NOMO-1 (cell line): ENCODE results near the gene KCNN1.

Experiments
- DNase-seq, 2 experiments: peaks; one replicate each; lab custom pipeline; 2025; ENCODE audit not compliant: unreplicated experiment in 2 of 2; lab: John Stamatoyannopoulos, UW

Gene KCNN1

DNA sequence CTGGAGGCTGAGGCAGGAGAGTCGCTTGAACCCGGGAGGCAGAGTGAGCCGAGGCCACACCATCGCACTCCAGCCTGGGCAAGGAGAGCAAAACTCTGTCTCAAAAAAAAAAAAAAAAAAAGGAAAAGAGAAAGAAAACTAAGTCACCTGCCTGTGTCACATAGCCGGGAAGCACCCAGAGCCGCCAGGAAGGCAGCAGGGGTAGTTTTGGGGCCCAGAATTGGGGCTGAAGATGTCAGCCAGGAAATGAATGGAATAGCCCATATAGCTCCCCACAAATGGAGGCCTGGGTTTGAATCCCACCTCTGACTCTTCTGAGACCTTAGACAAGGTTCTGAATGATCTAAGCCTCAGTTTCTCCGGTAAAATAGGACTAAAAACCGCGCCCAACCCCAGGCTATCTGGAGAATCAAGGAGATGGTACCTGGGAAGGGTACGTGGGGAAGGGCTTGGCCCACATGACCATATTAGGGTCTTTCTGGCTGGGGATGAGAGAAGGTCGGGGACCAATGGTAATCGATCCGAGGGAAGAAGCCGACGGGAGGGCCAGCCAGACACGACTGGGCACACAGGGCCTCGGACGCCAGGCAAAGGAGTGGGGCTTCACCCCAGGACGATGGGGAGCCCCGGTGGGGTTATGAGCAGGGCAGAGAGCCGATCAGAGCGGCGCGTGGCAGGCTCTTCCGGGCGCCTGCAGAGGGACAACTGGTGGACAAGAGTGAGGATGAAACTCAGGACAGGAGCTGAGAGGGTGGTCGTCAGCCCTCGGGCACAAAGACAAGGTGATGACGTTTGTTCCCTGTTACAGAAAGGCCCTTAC, 19.7 kb upstream of the KCNN1 start:
- peak in 1 of 2 experiments; percentile 53 for DNase-seq

DNA sequence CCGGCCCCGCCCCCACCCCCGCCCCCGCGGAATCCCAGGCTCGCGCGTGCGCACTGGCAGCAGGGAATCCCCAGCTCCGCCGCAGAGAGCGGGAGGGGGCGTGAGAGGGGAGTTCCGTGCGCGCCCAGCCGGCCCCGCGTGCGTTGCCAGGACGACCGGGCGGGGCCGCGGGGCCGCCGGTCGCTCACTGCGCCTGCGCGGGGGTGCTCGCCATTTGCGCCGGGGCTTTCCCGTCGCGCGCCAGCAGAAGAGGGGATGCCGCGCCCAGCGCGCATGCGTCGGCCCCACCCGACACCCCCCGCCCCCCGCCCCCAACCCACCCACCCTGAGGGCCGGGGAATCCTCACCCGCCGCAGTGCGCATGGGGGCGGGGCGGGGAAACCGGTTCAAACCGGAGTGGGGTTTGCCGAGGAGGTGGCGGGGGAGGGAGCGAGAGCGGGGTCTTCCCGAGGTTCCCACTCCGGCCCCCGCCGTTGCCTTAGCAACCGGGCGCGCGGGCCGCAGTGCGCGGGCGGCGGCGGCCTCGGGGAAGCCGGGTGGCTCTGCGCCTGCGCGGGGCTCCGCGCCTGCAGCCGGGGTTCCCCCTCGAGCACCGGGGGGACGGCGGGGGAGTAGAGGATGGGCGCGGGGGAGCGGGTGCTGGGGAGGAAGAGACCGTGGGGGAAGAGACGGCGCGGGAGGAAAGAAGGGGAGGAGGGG, 18.9 kb upstream of the KCNN1 start:
- DNase-seq: peak; percentile 93 to 97

DNA sequence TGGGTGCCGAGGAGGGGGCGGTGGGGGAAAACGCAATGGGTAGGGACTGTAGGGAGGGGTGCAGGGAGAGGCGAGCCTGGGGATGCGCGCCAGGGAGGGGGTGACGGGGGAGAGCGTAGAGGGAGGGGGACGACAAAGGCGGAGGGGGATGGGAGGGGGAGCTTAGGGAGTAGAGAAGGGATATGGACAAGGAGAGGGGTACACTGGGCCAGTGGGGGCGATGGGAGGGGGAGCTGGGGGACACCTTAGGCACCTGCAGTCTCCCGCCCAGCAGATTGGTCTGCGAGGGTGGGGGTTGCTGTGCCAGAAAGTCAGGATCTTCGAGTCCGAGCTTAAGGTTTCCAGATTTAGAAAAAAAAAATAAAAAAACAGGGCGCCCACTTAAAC, 18.4 kb upstream of the KCNN1 start:
- no peak for DNase-seq

DNA sequence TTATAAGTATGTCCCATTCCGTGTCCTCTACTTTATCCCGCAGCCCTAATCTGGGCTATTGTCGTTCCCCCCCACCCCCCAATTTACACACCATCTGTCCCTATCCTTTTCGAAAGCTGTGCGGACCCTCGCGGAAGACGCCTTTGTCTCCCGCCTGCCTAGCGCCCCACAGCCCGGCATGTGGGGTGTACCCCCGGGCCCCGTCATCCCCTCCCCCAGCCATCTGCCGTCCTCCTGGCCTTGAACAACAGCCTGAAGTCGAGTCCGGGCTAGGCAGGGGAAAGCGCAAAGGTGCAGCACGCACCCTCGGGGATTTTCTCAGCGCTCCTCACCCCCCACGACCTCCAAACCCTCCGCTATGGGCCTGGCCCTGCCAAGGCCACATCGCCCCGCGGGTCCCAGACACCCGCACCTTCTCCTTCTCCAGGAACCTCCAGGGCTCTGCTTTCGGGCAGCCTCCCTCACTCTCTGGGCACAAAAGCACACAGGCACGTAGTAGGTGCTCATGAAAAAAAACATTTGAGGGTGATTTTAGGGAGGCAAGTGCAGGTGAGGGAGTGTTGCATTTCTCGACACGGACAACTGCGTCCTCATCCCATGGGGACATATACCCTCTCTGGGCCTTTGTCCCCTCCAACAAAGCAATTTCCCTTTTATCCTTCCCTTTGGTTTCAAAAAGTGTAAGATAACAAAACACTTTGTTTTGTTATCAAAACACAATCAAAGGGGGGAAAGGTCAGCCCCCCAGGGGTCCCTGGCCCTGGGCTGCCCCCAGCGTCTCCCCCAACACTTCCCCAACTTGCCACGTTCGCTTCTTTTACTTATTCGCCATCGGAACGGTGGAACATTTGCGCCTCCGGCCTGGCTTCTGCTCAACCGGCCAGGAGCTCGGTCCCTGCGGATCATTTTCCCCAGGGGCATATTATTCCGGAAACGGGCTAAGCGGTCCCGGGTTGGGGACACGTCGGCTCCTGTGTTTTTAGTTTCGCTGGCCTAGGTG, 17.7 kb upstream of the KCNN1 start:
- no peak for DNase-seq

DNA sequence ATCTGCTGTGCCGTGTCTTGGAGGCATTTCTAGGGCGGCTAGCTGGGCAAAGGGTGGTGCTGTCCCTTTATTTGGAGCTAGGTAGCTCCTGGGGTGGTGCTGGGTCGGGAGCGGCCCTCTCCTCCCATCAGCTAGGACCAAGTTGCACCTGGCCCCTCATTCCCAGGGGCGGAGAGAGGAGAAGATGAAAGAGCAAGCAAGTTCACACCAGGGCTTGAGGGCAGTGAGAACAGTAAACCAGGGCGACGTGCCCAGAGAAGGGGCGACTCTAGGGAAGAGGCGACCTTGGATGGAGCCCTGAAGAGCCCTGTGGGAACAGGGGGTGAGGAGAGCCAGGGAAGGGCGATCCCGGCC, 17.0 kb upstream of the KCNN1 start:
- no peak for DNase-seq

DNA sequence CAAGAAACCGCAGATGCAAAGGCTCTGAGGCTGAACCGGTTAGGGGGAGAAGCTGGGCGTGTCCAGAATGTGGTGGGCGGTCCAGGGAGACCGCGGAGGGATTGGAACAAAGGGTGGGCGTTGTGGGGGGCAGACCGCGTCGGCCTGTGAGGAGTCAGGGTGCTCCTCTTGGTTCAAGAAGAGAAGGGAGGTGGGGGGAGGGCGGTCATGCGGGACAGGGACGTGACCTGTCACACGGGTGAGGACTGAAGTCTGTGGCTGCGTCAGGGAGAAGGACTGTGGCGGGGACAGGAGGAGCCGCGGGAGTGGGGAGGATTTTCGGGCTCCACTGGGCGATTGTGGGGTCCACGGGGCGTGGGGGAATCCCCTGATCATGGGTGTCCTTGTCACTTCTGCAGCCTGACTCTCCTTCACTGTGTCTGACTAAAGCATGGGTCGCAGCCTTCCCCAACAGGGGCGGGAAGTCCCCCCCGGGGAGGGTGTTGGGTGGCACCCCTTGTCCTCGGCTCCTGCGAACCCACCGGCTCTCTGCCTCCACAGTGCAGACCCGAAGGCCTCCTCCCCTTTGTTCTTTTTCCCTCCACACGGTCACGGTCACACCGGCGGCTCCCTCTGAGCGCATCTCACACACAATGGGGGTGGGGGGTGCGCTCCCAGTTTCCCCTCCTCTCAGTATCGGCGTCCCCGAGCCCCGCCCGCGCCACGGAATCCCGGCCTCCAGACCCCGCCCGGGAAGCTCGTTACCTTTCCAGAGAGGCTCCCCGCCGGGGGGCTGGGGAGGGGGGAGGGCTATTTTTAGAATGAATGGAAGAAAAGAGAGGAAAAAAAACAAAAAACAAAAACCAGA, 16.4 kb upstream of the KCNN1 start:
- DNase-seq: no peak

DNA sequence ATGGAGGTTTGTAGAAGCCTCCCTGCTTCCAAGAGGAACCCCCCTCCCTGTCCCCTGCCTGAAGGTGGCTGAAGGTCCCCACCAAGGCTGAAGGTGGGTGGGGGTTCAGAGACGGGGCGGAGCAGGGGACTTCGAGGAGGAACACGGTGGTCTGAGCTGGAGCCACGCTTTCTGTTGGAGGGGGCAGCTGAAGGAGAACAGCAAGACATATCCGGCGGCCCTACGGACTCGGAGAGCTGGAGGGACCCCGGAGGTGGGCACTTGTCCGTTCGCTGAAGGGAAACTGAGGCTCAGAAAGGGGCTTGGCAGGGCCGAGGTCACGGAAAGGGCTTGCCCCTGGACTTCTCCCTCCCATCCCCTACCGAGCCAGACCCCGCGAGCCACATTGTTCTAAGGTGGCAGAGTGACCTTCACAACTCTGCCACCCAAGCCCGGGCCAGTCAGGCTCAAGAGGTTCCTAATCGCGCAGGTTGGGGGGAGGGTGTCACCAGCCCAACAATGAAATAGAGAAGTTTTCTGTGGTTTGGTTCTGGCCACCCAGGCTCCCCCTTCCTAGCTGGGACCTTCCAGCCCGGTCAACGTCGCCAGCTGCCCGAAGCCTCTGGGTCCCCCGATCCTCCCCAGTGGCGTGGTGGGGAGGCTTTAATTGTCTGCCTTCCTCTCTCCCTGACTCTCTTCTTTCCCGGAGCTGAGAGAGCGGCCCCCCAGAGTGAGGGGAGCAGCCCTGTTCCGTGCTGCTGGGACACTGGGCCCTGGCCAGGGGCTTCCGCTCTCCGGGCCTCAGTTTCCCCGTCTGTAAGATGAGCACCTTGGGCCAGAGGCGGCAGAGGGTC, 15.5 kb upstream of the KCNN1 start:
- DNase-seq: peak; percentile 15 to 20

DNA sequence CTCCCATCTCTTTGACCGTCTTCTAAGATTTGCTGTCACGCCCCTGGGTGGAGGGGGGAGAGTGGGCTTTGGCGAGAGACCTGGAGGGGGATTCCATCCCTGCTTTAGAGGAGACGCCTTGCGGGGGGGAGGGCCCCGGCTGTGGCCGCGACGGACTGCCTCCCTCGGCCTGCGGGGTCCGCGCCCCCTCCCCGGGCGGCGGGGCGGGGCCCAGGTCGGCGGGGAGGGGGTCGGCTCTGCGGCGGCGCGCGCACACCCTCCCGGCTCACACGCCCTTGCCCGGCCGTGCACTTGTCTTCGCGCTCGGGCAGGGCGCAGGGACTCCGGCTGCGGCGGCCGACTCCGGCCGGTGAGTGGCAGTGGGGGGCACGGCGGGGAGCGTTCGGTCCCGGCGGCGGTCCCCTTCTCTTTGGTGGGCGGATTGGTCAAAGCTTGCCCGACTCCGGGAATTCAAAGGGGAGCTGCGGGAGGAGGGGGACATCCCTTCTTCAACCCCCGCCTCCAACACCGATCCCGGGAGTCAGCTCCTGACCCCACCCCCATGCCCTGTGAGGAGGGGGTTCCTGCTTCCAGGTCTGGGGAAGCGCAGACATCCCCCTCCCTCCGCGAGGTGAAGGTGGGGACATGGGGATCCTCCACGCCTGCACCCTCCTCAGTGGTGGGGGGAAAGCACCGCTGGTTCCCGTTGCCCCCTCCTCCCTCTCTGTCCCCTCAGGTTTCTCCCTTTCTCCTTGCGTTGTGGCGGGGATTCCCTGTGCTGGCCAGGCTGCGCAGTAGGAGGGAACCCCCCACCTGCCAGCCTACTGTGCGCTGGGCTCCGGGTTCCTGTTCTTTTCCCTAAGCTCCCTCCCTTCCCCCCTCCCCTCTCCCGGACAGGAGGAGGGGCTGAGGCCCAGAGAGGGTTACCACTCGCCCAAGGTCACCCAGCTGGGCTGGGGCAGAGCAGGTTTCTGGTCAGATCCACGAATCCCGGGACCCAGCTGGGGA, 14.6 kb upstream of the KCNN1 start:
- DNase-seq: no peak

DNA sequence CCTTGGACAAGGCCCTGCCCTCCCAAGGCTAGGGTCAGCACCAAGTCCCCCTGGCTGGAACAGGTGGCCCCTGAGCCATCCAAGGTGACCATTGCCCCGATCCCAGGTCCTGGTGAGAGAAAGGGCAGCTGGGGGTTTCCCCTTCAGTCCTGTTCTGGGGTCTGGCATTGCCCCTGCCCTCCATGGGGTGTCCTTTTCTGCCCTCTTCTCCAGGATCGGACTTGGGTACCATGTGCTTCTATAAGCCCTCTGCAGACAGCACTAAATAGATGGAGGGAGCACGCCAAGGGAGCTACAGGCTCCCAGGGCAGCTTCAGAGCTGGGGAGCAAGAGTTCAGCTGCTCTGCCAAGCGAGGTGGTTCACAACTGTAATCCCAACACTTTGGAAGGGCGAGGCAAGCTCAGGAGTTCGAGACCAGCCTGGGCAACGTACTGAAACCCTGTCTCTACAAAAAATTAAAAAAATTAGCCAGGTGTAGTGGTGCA, 13.5 kb upstream of the KCNN1 start:
- no peak for DNase-seq

DNA sequence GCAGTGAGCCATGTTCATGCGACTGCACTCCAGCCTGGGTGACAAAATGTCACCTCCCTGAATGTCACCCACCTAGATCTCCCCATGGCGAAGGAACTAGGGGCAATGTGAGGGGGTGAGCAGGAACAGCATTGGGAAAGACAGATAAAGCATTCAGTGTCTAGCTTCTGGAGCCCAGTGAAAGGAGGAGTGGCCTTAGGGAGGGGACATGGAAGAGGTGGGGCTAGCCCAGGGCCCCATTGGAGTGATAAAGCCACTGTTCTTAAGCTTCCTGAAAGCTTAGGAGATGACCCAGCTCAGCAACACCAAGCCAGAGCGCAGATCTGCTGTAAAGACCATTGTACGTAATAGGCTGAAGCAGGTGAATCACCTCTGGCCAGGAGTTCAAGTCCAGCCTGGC, 13.0 kb upstream of the KCNN1 start:
- no peak for DNase-seq

DNA sequence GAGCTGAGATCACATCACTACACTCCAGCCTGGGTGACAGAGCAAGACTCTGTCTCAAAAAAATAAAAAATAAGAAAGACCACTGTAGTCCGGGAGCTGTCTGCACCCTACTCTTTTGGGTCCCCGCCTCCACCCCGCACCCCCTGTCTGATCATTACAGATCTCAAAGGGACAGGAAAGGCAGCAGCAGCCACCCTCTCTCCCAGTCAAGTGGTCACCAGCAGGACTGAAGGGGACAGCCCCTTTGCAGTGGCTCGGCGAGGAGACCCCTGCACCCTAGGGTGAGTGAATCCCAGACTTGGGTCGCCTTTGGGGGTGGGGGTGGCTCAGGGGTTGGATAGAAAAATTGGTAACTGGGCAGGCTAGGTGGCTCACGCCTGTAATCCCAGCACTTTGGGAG, 12.5 kb upstream of the KCNN1 start:
- DNase-seq: no peak

DNA sequence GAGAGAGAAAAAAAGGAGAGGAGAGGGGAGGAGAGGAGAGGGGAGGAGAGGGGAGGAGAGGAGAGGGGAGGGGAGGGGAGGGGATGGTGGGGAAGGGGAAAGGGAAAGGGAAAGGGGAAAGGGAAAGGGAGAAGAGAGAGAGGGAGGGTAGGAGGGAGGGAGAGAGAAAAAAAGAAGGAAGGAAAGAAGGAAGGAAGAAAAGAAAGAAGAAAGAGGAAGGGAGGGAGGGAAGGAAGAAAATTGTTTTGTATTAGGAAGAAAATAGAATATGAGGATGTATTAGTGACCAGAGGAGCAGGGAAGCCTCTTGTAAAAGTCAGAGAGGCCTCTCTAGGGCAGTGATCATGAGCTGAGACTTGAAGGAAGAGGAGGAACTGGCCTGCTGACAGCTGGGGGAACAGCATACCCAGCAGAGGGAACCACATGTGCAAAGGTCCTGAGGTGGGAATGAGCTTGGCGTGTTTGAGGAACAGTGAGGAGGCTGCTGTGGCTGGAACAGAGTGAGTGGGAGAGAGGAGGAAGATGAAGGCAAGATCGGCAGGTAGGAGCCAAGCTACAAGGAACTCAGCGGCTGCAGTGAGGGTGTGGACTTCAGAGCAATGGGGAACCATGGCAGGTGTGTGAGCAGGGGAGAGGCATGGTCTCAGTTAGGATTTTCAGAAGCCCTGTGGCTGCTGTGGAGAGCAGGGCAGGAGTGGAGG, 9.6 kb upstream of the KCNN1 start:
- peak in 1 of 2 experiments; percentile 13 for DNase-seq

DNA sequence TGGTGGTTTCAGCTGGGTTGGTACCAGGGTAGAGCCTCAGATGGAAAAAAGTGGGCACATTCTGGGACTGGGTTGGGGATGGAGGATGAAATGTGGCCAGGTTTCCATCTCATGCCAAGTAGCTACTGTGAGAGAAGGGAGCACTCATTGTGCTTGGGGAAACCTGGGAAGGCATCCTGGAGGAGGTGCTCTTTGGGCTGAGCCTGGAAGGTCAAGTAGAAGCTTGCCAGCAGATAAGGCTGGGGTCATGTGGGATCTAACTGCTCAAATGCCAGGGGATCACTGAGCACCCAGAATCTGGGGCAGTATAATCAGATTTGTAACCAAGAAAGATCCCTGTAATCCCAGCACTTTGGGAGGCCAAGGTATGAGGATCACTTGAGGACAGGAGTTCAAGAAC, 9.0 kb upstream of the KCNN1 start:
- no peak for DNase-seq

DNA sequence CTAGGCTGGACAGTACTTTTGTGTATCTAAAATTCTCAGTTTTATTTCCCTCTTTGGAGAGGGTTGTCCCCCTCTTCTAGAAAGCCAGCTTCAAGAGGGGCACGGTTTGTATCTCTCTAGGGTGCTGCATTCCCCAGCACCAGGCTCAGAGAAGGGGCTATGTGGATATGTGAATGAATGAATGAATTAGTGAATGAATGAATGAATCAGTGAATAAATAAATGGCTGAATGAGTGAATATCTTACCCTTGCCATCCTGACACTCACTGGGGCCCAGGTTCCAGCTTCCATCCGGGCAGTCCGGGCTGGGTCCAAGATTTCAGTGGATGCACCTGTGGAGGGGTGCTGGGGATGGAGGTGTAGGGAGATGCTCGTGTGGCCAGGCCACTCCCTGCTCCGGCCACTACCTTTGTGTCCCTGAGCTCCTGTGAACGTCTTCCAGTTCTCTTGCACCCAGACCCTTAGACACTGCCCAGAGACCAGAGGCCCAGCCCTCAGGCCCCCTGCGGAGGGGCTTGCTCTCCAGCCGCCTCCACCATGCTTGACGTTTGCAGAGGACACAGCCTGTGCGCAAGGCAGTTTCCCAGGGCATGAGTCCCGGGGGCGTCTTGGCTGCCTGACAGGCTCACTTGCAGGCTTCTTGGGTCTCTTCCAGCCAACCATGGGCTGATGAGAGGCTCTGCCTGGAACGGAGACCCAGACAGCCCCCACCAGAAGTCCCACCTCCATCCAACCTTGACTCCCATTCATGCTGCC, 2.8 kb upstream of the KCNN1 start:
- no peak for DNase-seq

DNA sequence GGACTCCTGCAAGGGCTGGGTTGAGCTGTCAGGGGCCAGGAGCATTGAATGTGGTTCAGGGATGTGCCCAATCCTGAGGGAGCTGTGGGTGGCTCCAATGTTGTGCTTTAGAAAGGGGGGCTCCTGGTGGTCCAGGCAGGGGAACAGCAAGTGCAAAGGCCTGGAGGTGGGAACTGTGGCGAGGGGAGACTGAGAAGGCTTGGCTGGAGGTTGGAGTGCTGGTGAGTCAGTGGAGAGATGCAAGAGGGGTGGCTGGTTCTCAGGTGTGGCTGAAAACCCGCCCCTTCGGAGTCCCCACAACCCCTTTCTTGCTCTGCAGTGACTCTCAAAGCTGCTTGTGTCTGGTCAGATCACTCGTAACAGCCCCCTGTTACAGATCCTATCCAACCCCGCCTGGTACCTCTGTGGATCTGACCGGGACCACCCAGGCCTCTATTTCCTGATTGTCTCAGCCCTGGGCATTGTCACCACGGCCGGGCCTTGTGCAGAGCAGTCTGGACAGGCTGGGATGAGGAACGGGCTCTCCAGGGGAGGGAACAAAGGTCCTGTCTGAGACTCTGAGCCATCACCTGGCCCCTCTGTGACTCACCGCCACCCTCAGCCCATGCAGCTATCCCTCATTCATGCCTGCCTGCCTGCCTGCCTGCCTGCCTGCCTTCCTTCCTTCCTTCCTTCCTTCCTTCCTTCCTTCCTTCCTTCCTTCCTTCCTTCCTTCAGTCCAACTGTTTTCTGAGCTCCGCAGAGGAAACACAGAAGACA, 1.4 kb upstream of the KCNN1 start:
- no peak for DNase-seq

DNA sequence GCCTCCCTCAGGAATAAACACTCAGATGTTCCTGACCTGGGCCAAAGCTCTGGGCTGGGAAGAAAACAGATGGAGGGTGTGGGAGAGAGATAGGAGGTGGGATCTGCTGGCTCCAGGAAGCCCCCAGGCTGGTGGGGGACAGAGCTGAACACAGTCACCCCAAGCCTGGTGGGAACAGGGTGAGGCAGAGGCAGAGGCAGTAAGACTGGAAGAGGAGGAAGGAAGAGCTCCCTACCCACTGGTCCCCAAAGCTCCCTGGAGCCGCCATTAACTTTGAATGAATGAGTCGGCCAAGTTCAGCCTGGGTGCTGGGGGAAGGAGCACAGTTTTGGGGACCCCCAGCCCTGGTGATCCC, 801 bp upstream of the KCNN1 start:
- no peak for DNase-seq
